Smooth muscle cell (in vitro differentiated cells): ENCODE data around the gene ATRIP. TPM values are rescaled to one million over a fixed set of nuclear protein-coding genes. Genes with fewer than 3 reads are reported as not detected.

Experiments
- DNase-seq: peaks from one replicate; lab custom pipeline; 2025; ENCODE audit not compliant: unreplicated experiment; lab: John Stamatoyannopoulos, UW
- H2AFZ ChIP-seq: fragments of 200-600 bp; sonication (generic); 2 replicates; pipeline ENCODE4 v1.6.0; 2016; ENCODE audit warnings: antibody characterized with exemption, low read depth, mild to moderate bottlenecking
- H3F3A ChIP-seq: fragments of 200-600 bp; sonication (generic); 2 replicates; pipeline ENCODE4 v1.6.0; 2017; ENCODE audit warnings: antibody characterized with exemption, low read depth
- H3K27ac ChIP-seq: fragments of 200-600 bp; sonication (generic); 2 replicates; pipeline ENCODE4 v1.5.1; 2016; ENCODE audit warnings: low read depth, mild to moderate bottlenecking
- H3K27me3 ChIP-seq: fragments of 200-600 bp; sonication (generic); 2 replicates; pipeline ENCODE4 v1.6.1; 2016; ENCODE audit warnings: low read depth, mild to moderate bottlenecking
- H3K36me3 ChIP-seq: fragments of 200-600 bp; sonication (generic); 2 replicates; pipeline ENCODE4 v1.5.1; 2016; ENCODE audit warnings: low read depth
- H3K4me1 ChIP-seq: fragments of 200-600 bp; sonication (generic); 2 replicates; pipeline ENCODE4 v1.5.1; 2016; ENCODE audit warnings: low read depth
- H3K4me2 ChIP-seq: fragments of 200-600 bp; sonication (generic); 2 replicates; pipeline ENCODE4 v1.6.0; 2016; ENCODE audit warnings: mild to moderate bottlenecking
- H3K4me3 ChIP-seq: fragments of 200-600 bp; sonication (generic); 2 replicates; pipeline ENCODE4 v1.5.1; 2016; ENCODE audit warnings: mild to moderate bottlenecking
- H3K79me2 ChIP-seq: fragments of 200-600 bp; sonication (generic); 2 replicates; pipeline ENCODE4 v1.6.0; 2016; ENCODE audit warnings: low read depth, mild to moderate bottlenecking
- H3K9ac ChIP-seq: fragments of 200-600 bp; sonication (generic); 2 replicates; pipeline ENCODE4 v1.6.0; 2016; ENCODE audit warnings: low read depth
- H3K9me3 ChIP-seq: fragments of 200-600 bp; sonication (generic); replicated peaks from 2 replicates; pipeline ENCODE4 v1.5.1; 2016; ENCODE audit warnings: low read depth
- H4K20me1 ChIP-seq: fragments of 200-600 bp; sonication (generic); 2 replicates; pipeline ENCODE4 v1.6.0; 2016; ENCODE audit warnings: low read depth
- CTCF ChIP-seq: fragments of 200-600 bp; sonication (generic); IDR thresholded peaks from 2 replicates; pipeline ENCODE4 v1.5.1; 2017; ENCODE audit warnings: borderline replicate concordance, mild to moderate bottlenecking, antibody characterized with exemption; ENCODE audit not compliant: insufficient read depth, poor library complexity, severe bottlenecking
- WGBS: methylation state at CpG from one replicate; pipeline ENCODE4 v1.1.7; 2016; ENCODE audit warnings: low lambda C conversion rate; 5-methylcytosine and 5-hydroxymethylcytosine counted together
- polyA plus RNA-seq: library from polyadenylated mRNA; unstranded; fragments of >200 nt; fragmentation: Nextera tagmentation; extraction: Ambion mirVana; gene quantifications from 2 replicates; pipeline ENCODE4 v1.2.1, GENCODE V29; 2016
- total RNA-seq: library from RNA; depleted of rRNA; stranded (reverse); fragments of >200 nt; gene quantifications from 2 replicates; pipeline ENCODE4 v1.2.3, GENCODE V29; 2014

The ATRIP gene
- total and polyA plus RNA-seq, 2 experiments from 2014 or later, result 4.0 to 7.3 TPM

- Histone ChIP-seq H3K36me3 (no peaks in the 10 kb centered on the region), H3K4me3 (peak overlapping the region; percentile 87), H3K4me2 (peak overlapping the region; percentile 90), H3K27me3 (no peaks in the 10 kb centered on the region), H3K79me2 (peaks cover 27% of the 10 kb centered on the region), H3K9ac (peak overlapping the region; percentile 73), H3F3A (peaks cover 5% of the 10 kb centered on the region), H3K9me3 (no peaks in the 10 kb centered on the region), H2AFZ (peak overlapping the region; percentile 66), H3K4me1 (peaks cover 15% of the 10 kb centered on the region), H4K20me1 (peaks cover 43% of the 10 kb centered on the region), H3K27ac (peak overlapping the region; percentile 2)
- no peak for TF ChIP-seq CTCF
- 2% methylated on average over 24 of the region's 60 CpGs for WGBS
- DNase-seq, result peak; percentile 33
Measured at GRCh38 chr3:48428572-48429316, 17.8 kb upstream of the ATRIP start.

- H4K20me1 ChIP-seq, result peaks cover 37% of the 10 kb centered on the region
- peaks cover 15% of the 10 kb centered on the region for H3K4me1 ChIP-seq
- peak overlapping the region; percentile 87 for H3K4me3 ChIP-seq
- no peak for TF ChIP-seq CTCF
- H3K9ac ChIP-seq, result peak overlapping the region; percentile 73
- H3K27ac ChIP-seq, result peak overlapping the region; percentile 2
- peak overlapping the region; percentile 66 for H2AFZ ChIP-seq
- no peaks in the 10 kb centered on the region for H3K36me3 ChIP-seq
- DNase-seq, result peak; percentile 27
- H3K9me3 ChIP-seq, result no peaks in the 10 kb centered on the region
- 2% methylated on average over 26 of the region's 86 CpGs for WGBS
- peaks cover 27% of the 10 kb centered on the region for H3K79me2 ChIP-seq
- H3F3A ChIP-seq, result peaks cover 5% of the 10 kb centered on the region
- peak overlapping the region; percentile 90 for H3K4me2 ChIP-seq
- H3K27me3 ChIP-seq, result no peaks in the 10 kb centered on the region
Measured at GRCh38 chr3:48429317-48429959, 17.1 kb upstream of the ATRIP start.

- H4K20me1 ChIP-seq, result peaks cover 30% of the 10 kb centered on the region
- H3K36me3 ChIP-seq, result no peaks in the 10 kb centered on the region
- no peaks in the 10 kb centered on the region for H3K27me3 ChIP-seq
- peaks cover 5% of the 10 kb centered on the region for H3F3A ChIP-seq
- H3K79me2 ChIP-seq, result peaks cover 22% of the 10 kb centered on the region
- H3K9me3 ChIP-seq, result no peaks in the 10 kb centered on the region
- H3K27ac ChIP-seq, result peak within 1 kb of the TSS; percentile 2
- peak within 1 kb of the TSS; percentile 73 for H3K9ac ChIP-seq
- H2AFZ ChIP-seq, result peak within 1 kb of the TSS; percentile 66
- no peak for TF ChIP-seq CTCF
- peaks cover 15% of the 10 kb centered on the region for H3K4me1 ChIP-seq
- H3K4me2 ChIP-seq, result peak within 1 kb of the TSS; percentile 90
- H3K4me3 ChIP-seq, result peak within 1 kb of the TSS; percentile 87
- DNase-seq, result peak; percentile 27
- WGBS, result 15% methylated on average over 15 of the region's 15 CpGs
Measured at GRCh38 chr3:48429960-48430707, 16.4 kb upstream of the ATRIP start, which contains the start of gene PLXNB1. Gene PLXNB1 (minus strand): TSS chr3:48430086. CDS start chr3:48424611, 5,475 bp downstream.
